ENCODE measurements around the gene FCRL1.

- TF ChIP-seq CTCF (IDR thresholded peaks at IDR 0.05) (no peak), POLR2AphosphoS5 (IDR thresholded peaks at IDR 0.05; ENCODE audit: low read depth, low read length) (no peak)
Observed at GRCh38 chr1:157838966-157839365, 19.0 kb upstream of the FCRL1 start.

Measured in Panc1 (cell line).